ENCODE data around the gene TMEM182.
A peak's percentile ranks its signal among the peaks of the same experiment; 100 is the strongest.

The TMEM182 gene, protein sequence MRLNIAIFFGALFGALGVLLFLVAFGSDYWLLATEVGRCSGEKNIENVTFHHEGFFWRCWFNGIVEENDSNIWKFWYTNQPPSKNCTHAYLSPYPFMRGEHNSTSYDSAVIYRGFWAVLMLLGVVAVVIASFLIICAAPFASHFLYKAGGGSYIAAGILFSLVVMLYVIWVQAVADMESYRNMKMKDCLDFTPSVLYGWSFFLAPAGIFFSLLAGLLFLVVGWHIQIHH

GRCh38 chr2:102761763-102762162, at the start of gene TMEM182:
TSS of gene TMEM182 (plus strand) at chr2:102762031. CDS start at chr2:102762218, 187 bp downstream.
- DNase-seq (ENCODE audit: low spot score), result no peak

DNA sequence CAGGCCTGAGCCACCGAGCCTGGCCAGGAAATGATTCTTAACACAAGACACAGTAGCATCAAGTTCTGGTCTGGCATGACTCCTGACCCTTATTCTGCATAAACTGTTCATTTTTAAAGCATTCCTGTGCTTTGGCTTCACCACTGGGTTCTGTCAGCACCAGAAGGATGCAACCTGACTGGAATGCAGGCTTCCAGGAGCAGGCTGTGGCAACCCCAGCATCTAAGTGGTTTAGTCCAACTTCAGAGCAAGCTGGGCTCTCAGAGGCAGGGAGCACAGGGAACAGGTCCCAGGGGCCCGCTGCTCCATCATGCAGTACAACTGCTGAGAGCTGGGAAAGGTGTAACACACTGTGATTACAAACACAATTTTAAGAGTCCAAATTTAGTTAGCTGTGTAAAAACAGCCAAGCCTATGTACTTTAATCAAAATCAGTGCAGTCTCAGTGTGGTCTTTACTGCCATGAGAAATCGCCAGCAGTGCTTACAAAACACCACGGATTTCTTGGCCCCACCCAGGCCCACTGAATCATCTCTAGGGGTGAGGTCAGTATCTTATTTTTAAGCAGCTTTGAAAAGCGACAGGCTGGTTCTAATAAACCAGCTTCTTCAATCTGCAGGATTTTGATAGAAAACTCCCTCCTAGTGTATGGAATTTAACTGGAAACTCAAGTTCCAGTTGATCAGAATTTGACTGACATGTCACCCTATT, 44.4 kb upstream of the TMEM182 start:
- DNase-seq (ENCODE audit: low spot score), result no peak

GRCh38 chr2:102718387-102719316, 43.2 kb upstream of the TMEM182 start:
- no peak for DNase-seq (ENCODE audit: low spot score)

DNA sequence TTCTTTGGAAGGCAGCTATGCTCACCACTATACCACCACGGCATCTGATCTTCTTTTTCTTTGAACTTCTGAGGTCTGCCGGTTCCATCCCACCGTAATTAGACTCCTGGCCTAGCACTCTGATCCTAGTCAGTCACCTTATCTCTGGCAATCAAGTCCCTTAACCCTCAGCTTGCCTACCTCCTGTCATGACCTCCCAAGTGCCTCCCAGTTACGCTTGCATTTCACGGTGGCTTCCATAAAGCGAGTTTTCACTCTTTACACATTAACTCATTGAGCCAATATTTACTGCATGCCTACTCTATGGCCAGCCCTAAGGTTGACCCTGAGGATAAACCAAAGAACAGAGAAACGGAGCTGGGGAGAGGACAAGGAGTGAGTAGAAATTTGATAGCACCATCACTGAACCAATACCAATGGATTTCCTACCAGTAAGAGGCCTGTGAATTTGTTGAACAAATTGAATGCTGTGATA, 37.8 kb upstream of the TMEM182 start:
- no peak for DNase-seq (ENCODE audit: low spot score)

DNA sequence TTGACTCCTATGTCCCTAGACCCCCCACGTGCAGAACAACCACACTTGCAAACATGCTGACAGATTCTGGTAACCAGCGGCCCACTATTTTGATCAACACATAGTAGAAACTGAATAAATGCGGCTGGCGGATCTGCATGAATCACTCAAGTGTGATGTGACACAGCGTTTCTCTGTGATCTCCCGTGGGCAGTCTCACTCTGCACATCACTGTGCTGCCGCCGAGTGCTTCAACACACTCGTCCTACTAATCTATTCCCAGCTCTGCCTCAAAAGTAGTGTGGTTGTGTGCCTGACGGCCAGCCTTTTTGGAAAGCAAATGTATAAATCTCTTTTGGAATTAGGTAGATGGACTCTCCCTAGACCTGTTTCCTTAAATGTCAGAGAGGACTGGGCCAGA, 37.3 kb upstream of the TMEM182 start:
- no peak for DNase-seq (ENCODE audit: low spot score)

DNA sequence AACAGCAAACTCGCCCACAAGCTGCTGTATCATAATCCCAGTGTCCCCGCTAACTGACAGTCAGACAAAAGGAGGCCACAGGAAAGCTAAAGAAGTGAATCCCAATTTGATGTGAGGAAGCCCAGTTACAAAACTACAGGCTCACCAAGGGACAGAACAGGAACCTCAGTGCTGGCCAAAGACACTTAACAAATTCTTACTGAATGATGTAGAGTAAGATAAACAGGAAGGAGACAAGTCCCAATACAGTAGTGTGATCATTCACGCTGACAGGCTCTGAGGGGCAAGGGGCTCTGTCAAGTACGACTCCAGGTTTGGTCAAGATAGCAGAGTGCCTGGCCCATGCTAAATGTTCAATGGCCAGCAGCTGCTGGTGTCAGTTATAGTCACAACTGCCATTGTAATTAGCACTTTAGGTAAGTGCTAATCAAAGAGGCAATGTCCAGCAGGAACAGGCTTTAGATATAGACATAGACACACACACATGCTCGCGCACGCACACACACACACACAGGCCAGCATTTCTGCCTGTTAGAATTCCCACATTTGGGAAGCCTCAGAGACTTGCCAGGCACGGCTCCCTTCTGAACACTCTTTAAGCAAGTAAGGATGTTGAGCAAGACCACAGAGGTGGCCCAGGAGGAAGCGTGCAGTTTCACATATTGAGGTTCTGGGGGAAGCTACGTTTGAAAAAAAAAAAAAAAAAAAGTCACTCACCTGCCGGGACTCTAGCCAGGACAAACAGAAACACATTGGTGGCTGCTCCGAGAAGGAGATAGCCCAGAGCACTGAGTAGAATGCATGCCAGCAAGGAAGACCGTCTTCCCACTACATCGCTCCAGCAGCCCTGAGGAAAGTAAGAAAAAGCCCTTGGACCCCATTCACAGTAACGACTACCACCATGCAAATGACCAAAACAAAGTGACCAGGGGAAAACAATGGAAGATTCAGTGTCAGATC, 35.4 kb upstream of the TMEM182 start:
- DNase-seq (ENCODE audit: low spot score), result no peak

DNA sequence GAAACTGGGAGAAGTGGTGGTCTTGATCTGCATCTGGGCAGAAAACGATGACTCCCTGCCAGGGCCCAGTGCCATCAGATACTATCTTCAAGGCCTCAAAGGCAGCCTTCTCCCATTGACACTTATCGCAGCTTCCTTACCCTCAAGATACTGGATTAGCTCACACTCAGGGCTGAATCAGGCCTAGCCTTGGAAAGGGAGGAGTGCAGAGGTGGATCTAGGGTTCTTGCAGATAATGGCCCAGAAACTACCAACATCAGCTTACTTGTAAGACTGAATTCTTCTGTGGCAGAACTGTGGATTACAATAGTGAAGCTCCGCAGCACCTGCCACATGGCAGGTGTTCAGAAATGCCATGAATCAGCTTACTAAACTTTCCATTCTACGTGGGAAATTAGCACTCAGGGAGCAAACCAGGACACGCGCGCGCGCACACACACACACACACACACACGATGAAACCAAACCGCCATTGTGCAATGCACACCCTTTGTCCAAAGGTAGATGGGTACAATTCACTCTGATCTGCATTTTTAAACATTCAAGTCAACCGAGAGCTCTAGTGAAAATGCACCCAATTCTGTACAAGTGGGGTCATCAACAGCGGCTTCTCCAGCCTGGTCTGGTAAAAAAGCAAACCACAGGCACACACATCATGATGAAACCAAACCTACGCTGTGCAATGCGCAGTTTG, 26.3 kb upstream of the TMEM182 start:
- no peak for DNase-seq (ENCODE audit: low spot score)

GRCh38 chr2:102736110-102736409, 25.8 kb upstream of the TMEM182 start:
- peak; percentile 7 for DNase-seq (ENCODE audit: low spot score)

DNA sequence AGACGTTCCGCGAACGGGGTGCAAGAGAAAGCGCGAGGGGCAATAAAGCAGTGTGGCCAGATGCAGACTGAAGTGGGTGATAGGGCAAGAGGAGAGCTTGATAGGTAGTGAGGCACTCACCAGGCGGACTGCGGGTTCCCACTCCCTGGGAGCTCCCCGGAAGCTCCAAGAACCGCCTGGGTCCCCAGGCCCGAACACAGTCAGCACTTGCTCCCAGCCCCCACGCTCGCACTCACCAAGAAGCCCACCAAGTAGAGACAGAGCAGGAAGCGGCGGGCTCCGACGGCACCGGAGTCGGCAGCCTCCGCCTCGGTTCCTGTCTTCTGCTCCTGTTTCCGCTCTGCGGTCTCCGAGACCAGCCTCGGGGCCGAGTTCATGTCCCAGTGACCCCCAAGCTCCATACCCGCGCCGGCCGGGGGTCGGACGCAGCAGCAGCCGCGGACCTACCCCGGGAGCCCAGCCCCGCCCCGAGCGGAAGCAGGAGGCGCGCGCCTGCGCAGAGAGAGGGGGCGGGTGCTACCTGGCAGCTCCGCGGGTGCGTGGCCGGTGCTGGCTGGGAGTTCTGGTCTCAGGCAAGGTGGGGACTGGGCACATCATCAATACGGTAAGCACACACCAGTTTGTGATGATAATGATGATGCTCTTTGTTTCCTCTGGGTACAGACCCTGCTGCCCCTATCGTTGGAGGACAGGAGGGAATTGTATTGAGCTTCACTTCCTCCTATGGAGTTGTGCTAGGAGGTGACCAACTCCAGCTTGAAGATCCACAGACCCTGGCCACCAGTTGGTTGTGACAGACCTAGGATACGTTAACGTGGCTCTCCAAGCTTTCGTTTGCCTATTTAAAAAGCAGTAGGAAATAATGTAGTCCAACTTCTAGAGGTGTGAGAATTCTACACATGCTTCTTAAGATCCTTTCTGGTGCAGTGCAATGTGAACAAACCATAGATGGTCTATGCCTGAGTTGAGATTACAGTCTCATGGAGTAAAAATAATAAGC, 25.1 kb upstream of the TMEM182 start:
- peak; percentile 82 for DNase-seq (ENCODE audit: low spot score)

GRCh38 chr2:102737431-102737830, 24.4 kb upstream of the TMEM182 start:
- no peak for DNase-seq (ENCODE audit: low spot score)

DNA sequence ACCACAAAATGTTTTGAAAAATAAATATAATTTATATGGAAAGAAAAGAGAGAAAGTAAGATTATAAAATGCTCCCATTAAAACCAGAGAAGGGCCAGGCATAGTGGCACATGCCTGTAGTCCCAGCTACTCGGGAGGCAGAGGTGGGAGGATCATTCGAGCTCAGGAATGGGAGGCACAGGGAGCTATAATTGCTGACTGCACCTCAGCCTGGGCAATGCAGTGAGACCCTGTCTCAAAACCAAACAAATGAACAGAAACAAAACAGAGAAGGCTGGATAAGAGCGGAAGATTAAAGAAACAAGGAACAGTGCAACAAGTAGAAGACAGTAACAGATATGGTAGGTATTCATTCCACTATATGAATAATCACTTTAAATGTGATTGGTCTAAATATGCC, 18.6 kb upstream of the TMEM182 start:
- no peak for DNase-seq (ENCODE audit: low spot score)

GRCh38 chr2:102748107-102748506, 13.7 kb upstream of the TMEM182 start:
- no peak for DNase-seq (ENCODE audit: low spot score)

DNA sequence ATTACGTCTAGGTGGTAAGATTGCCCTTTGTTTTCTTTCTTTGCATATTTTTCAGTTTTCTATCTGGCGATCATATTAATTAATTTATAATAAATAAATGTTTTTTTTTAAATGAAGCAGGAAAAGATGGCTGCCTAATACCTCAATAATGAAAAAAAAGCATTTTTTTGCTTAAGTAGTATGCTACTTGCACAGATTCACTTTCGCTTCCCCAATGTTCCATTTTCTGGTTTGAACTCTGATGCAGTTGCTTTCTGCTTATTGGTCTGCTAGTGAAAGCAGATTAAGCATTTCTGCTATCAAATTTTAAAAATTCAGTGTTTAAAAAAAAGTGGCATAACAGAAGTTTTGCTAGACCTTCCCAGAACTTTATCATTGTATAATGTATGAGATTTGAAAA, 11.9 kb upstream of the TMEM182 start:
- DNase-seq (ENCODE audit: low spot score), result no peak

GRCh38 chr2:102753563-102754159, 8.2 kb upstream of the TMEM182 start:
- peak; percentile 32 for DNase-seq (ENCODE audit: low spot score)

GRCh38 chr2:102754456-102755145, 7.2 kb upstream of the TMEM182 start:
- no peak for DNase-seq (ENCODE audit: low spot score)

DNA sequence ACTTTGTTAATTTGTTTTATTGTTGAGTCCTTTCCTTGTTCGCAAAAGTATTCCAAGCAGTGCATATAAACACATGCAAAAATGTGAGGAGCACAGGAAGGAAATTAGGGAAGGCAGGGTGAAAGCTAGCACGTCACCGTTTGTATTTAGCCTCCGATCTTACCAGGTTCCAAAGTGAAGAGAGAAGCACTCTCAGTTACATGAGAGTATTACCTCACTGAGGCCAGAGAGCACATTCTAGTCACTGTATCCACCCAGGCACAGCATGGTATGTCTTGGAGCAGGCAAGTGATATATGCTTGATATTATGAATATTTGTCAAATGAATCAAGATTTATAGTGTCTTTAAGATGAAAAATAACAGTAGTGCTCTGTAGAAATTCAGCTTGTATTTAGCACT, 6.5 kb upstream of the TMEM182 start:
- DNase-seq (ENCODE audit: low spot score), result no peak

DNA sequence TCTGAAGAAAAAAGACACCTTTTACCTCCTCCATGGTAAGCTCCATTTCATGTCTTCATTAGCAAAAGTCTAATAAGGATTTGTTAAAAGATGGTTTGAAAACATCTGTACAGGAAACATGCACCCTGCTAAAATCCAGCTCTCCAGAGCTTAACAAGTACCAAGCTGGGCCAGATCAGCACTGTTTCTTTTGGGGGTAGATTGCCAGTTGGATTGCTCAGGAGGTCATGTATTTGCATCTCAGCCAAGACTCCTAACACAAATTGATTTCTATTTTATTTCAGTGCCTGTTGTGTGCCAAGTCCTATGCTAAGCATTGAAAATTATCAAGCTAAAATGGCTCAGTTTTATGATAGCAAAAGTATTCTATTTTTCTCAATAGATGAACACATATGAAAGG, 3.4 kb upstream of the TMEM182 start:
- no peak for DNase-seq (ENCODE audit: low spot score)

DNA sequence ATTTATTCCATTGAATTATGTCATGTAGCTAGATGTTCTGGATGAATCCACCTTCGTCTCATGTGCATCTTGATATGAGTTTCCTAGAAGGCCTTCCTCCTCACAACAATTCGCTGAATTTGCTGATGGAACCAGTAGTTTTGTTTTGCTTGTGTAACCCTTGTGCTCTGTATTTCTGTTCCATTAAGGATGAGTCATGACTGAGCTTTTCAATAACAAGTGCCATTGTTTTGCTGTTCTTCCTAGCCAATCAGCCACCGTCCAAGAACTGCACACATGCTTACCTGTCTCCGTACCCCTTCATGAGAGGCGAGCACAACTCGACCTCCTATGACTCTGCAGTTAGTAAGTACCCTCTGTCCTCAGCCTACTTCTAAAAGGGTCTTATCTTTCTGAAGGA, 2.3 kb downstream of the TMEM182 start:
- no peak for DNase-seq (ENCODE audit: low spot score)

GRCh38 chr2:102765061-102765460, 3.2 kb downstream of the TMEM182 start:
- no peak for DNase-seq (ENCODE audit: low spot score)

Measured in activated CD4-positive, alpha-beta T cell treated with anti-CD3 and anti-CD28 coated beads, Interleukin-2, Interleukin-4, amounts not matched to agents 100 ng/mL and 50 ng/mL, durations not matched to agents 16 hours and 8 hours (primary cell).